GM12874 (cell line): ENCODE data around the gene CHCHD6.
A peak's percentile ranks its signal among the peaks of the same experiment; 100 is the strongest.

Experiments
- CTCF ChIP-seq: IDR thresholded peaks from 2 replicates; pipeline ENCODE4 v1.5.1; 2011; ENCODE audit warnings: low read depth, mild to moderate bottlenecking, control low read depth, low read length, moderate library complexity; ENCODE audit not compliant: insufficient read depth

Gene CHCHD6

GRCh38 chr3:127004641-127005397 lies 300.8 kb downstream of the CHCHD6 start:
- TF ChIP-seq CTCF: peak; percentile 40

DNA sequence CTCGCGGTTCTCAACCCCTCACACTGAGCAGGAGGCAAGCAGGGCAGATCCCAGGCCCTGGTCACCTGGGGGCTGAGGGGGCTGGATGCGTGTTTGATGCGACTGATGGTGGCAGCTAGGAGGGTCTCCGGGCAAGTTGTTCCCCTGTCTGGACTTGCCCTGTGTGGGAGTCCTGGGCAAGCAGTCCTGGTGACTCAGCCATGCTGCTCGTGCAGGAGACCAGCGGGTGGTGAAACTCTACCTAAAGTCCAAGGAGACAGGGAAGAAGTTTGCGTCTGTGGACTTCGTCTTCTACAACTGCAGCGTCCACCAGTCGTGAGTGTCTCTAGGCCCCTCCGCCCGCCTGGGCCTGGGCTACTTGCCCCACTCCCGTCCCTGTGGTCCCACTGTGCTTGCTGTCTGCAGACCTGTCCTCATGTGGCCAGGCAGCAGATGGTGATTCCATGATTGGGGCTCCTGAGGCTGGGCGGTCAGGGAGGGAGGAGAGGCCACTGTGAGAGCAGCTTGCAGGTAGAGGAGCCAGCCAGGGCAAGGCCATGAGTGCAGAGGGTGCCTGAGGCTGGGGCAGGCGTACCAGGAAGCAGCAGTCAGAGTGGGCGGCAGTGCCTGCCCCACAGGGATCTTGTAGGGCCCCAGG lies 301.9 kb downstream of the CHCHD6 start:
- TF ChIP-seq CTCF: no peak

GRCh38 chr3:127006781-127007436 lies 302.9 kb downstream of the CHCHD6 start:
- no peak for TF ChIP-seq CTCF

- TF ChIP-seq CTCF: no peak
These were observed 304.2 kb downstream of the CHCHD6 start for GRCh38 chr3:127008236-127008635.

GRCh38 chr3:127009531-127009930 lies 305.5 kb downstream of the CHCHD6 start:
- TF ChIP-seq CTCF: no peak
